CD4-positive, alpha-beta T cell (primary cell): ENCODE measurements around the gene RFNG. TPM values are rescaled to one million over a fixed set of nuclear protein-coding genes. Genes with fewer than 3 reads are reported as not detected.
A peak's percentile ranks its signal among the peaks of the same experiment; 100 is the strongest.

Experiments used
- ATAC-seq: fragments of 200-7000 bp; cut with Tn5 transposase; one replicate; pipeline ENCODE4 v1.10.0; 2022; ENCODE audit warnings: mild to moderate bottlenecking; ENCODE audit not compliant: poor library complexity
- CTCF ChIA-PET: fragments of 350-600 bp; sonication (Branson Sonifier 250); formaldehyde crosslinking; loops from one replicate; lab custom pipeline; 2021; ENCODE audit warnings: antibody characterized with exemption, inconsistent platforms; lab: Charles Lee
- POLR2A ChIA-PET: fragments of 350-600 bp; sonication (Branson Sonifier 250); formaldehyde crosslinking; loops from one replicate; lab custom pipeline; 2021; ENCODE audit warnings: antibody characterized with exemption, inconsistent platforms; lab: Charles Lee
- DNase-seq, 14 experiments: peaks; one replicate each; pipeline ENCODE4 v3.0.0-alpha.2; 2013 to 2020; ENCODE audit warnings: mixed read lengths in 2 of 14
- H3K27ac ChIP-seq, 2 donors: one replicate each; pipeline versions ENCODE4 v1.5.1 to v1.7.0; 2013; ENCODE audit warnings: low read length in 2 of 2, low read depth in 1 of 2, mild to moderate bottlenecking in 1 of 2
- H3K27me3 ChIP-seq, 2 experiments: 1 replicate in 1 of 2; 2 replicates in 1 of 2; pipeline versions ENCODE4 v1.6.1 to v1.7.0; 2013; ENCODE audit warnings: low read length in 2 of 2, control low read depth in 1 of 2, mild to moderate bottlenecking in 1 of 2, moderate library complexity in 1 of 2; ENCODE audit not compliant: insufficient read depth in 2 of 2, control insufficient read depth in 1 of 2
- H3K36me3 ChIP-seq: one replicate; pipeline ENCODE4 v1.6.1; 2013; ENCODE audit warnings: low read length, control low read depth; ENCODE audit not compliant: insufficient read depth
- H3K4me1 ChIP-seq: one replicate; pipeline ENCODE4 v1.6.1; 2013; ENCODE audit warnings: low read length, control low read depth; ENCODE audit not compliant: insufficient read depth
- H3K4me3 ChIP-seq: one replicate; pipeline ENCODE4 v1.5.1; 2013; ENCODE audit warnings: mild to moderate bottlenecking, low read length, moderate library complexity
- H3K9me3 ChIP-seq, 2 experiments: 1 replicate in 1 of 2; 2 replicates in 1 of 2; pipeline versions ENCODE4 v1.6.1 to v1.7.0; 2013; ENCODE audit warnings: low read length in 2 of 2, mild to moderate bottlenecking in 2 of 2, control low read depth in 1 of 2, moderate library complexity in 1 of 2; ENCODE audit not compliant: control insufficient read depth in 1 of 2, insufficient read depth in 1 of 2
- H3K27ac Mint-ChIP-seq: one replicate; pipeline ENCODE4 v1.8.0; 2020; ENCODE audit warnings: mixed read lengths
- H3K27me3 Mint-ChIP-seq: one replicate; pipeline ENCODE4 v1.8.0; 2021; ENCODE audit warnings: mixed read lengths
- H3K36me3 Mint-ChIP-seq: one replicate; pipeline ENCODE4 v1.8.0; 2021; ENCODE audit warnings: low read depth, mixed read lengths
- H3K4me1 Mint-ChIP-seq: one replicate; pipeline ENCODE4 v1.8.0; 2021; ENCODE audit warnings: low read depth, mixed read lengths
- H3K4me3 Mint-ChIP-seq: one replicate; pipeline ENCODE4 v1.8.0; 2020; ENCODE audit warnings: mild to moderate bottlenecking, mixed read lengths
- H3K9me3 Mint-ChIP-seq: one replicate; pipeline ENCODE4 v1.8.0; 2020; ENCODE audit warnings: mixed read lengths
- CTCF ChIP-seq: fragments of 200-600 bp; IDR thresholded peaks from one replicate; pipeline ENCODE4 v1.8.0; 2022; ENCODE audit warnings: antibody characterized with exemption, mild to moderate bottlenecking
- intact Hi-C, 2 experiments: fragments of 100-400 bp; cut with DNase I in 1 of 2; cut with micrococcal nuclease in 1 of 2; formaldehyde crosslinking; loops; one replicate each; pipeline versions ENCODE4 v1.15.1 to v1.9.0; 2023 to 2025; cut with DNase I, micrococcal nuclease
- total RNA-seq, 174 experiments: library from RNA in 2 of 174; stranded (reverse) in 2 of 174; gene quantifications; one replicate each; pipeline ENCODE4 v1.2.3 and lab custom pipeline; 2021 to 2026

Gene RFNG
- total RNA-seq, 2 experiments from 2014 or later: 28.1 to 31.2 TPM

GRCh38 chr17:82028966-82029365 is 22.6 kb downstream of the RFNG start:
- Mint-ChIP-seq H3K36me3 (no peaks in the 10 kb centered on the region), H3K27me3 (no peaks in the 10 kb centered on the region), H3K4me3 (peak overlapping the region; percentile 70), H3K27ac (no peak overlapping the region), H3K4me1 (peaks cover 9% of the 10 kb centered on the region), H3K9me3 (no peaks in the 10 kb centered on the region)
- no peak for TF ChIP-seq CTCF
- ATAC-seq: no peak
- Histone ChIP-seq H3K4me1 (peaks cover 38% of the 10 kb centered on the region), H3K27ac (no peak overlapping the region), H3K9me3 (no peaks in the 10 kb centered on the region), H3K4me3 (no peak overlapping the region), H3K36me3 (no peaks in the 10 kb centered on the region), H3K27me3 (no peaks in the 10 kb centered on the region)
- CTCF ChIA-PET: interaction anchor here (0.9 to 2.6 kb wide), 2 partner anchors 8 to 125 kb away, joined by 3 to 14 read pairs; no protein-coding TSS in a partner anchor
- no peak for DNase-seq
- intact Hi-C loops: no loop called here
- POLR2A ChIA-PET: no interaction called here

- H3K27me3 Mint-ChIP-seq: no peaks in the 10 kb centered on the region
- intact Hi-C loops: no loop called here
Measured at GRCh38 chr17:82028246-82028645, 23.4 kb downstream of the RFNG start.

GRCh38 chr17:82025401-82026107 is 26.1 kb downstream of the RFNG start:
- Mint-ChIP-seq H3K9me3 (no peaks in the 10 kb centered on the region), H3K4me3 (peak overlapping the region; percentile 30), H3K4me1 (peaks cover 25% of the 10 kb centered on the region), H3K27me3 (no peaks in the 10 kb centered on the region), H3K36me3 (peaks cover 5% of the 10 kb centered on the region), H3K27ac (no peak overlapping the region)
- ATAC-seq: no peak
- Histone ChIP-seq H3K27me3 (no peaks in the 10 kb centered on the region), H3K4me3 (no peak overlapping the region), H3K27ac (no peak overlapping the region), H3K4me1 (peaks cover 51% of the 10 kb centered on the region), H3K9me3 (no peaks in the 10 kb centered on the region), H3K36me3 (no peaks in the 10 kb centered on the region)
- DNase-seq: no peak
- ChIA-PET CTCF (interaction anchor here (1.1 kb wide), 1 partner anchor 66 kb away, joined by 3 read pairs; no protein-coding TSS in a partner anchor), POLR2A (no interaction called here)
- intact Hi-C loops: no loop called here
- no peak for TF ChIP-seq CTCF

More at GRCh38 chr17:82028246-82028645, 23.4 kb downstream of the RFNG start:
- H3K4me1 ChIP-seq: peaks cover 44% of the 10 kb centered on the region
- no peaks in the 10 kb centered on the region for H3K36me3 ChIP-seq
- no peak overlapping the region for H3K4me3 ChIP-seq
- ChIA-PET POLR2A (no interaction called here), CTCF (no interaction called here)
- no peak for DNase-seq
- ATAC-seq: no peak
- H3K9me3 ChIP-seq: no peaks in the 10 kb centered on the region
- H3K27me3 ChIP-seq: no peaks in the 10 kb centered on the region
- Mint-ChIP-seq H3K4me3 (no peak overlapping the region), H3K9me3 (no peaks in the 10 kb centered on the region), H3K4me1 (peaks cover 11% of the 10 kb centered on the region), H3K27ac (no peak overlapping the region), H3K36me3 (no peaks in the 10 kb centered on the region)
- H3K27ac ChIP-seq: no peak overlapping the region
- TF ChIP-seq CTCF: no peak
